Measurements from ENCODE around the gene SEZ6L2.
"Not testable (repeated sequence)": the region's sequence is repeated elsewhere in the genome, so short reads cannot be mapped to it uniquely, and the experiment has no call there.

SEZ6L2 gene

DNA sequence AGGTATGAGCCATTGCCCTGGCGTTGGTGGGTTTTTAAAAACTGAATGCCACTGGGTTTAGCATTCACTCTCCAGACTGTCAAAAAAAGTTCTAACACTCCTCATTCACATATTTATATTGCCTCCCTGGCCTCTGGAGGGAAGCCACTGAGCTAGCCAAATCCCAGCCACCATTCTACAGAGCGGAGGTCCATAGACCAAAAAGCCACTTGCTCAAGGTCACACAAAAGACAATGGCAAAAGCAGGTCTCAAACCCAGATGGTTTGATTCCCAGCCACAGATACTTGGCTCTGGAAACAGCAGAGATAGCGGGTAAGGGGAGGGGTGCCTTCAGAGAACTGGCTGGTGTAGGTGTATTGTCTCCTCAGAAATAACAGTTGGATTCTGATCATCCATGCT lies 18.3 kb downstream of the SEZ6L2 start:
- no peak for DNase-seq

DNA sequence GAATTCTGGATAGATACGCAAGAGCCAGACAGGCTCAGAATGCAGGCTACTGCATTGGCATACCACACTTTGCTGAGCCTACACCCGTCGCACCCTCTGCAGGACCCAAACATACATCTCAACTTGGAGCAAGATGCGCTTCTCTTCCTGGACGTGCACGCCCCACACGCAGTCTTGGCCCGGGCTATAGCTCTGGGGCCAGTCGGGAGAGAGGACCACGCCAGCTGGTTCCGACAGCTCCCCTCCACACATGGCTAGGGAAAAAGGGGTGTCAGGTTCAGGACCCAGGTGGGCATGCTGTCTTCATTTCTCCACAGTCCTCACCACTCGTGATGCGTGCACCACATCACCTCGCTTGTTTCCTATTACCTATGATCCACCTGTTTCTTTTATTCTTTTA lies 21.2 kb downstream of the SEZ6L2 start:
- no peak for DNase-seq

DNA sequence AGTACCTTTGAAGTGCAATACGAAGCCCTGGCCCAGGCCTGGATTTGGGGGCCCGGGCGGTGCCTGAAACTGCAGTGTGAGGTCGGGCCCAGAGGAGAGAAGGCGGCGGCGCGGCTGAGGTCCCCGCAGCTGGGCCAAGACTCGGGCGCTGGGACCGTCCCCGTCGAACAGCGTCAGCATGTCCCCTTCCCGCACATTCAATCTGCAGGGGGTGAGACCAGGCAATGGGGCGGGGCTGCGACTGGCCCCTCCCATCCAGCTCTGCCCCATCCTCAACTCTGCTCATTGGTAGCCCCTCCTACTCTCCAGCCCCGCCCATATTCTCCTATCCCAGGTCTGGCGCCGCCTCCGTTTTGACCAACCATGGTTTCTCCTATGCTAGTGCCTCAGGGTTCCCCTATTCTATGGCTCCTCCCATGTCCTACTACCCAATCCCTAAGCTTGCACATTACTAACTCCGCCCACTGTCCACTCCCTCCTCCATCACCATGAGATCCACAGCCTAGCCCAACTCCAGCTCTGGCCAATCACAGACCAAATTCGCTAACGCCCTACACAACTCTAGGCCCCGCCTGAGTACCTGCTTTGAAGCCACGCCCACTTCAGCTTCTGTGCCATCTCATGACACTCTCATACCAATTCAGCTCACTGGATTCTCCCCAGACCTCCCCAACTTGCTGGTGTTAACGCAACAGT lies 21.9 kb downstream of the SEZ6L2 start:
- no peak for DNase-seq

DNA sequence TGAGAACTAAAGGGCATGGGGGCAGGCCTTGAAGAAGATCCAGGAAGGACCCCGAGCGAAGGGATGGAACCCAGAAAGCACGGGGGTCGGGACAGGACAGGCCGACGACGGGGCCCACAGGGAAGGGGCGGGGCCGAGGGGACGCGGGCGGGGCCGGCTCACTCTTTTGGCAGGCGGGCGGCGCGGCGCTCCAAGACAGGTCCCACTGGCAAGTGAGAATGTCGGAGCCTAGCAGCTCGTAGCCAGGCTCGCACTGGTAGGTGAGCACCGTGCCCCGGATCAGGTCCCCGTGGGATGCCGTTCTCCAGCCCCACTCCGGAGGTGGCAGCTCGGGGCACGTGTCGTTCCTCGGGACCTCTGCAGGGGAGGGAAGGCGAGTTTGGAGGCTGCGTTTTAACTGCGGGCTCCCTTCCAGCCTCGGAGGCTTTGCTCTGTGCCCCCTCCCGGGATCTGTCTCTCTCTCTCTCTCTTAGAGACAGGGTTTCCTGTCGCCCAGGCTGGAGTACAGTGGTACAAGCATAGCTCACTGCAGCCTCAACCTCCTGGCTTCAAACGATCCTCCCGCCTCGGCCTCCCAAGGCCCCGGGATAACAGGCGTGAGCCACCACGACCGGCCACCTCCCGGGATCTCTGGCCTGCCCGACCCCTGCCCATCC lies 22.6 kb downstream of the SEZ6L2 start:
- DNase-seq: no peak

DNA sequence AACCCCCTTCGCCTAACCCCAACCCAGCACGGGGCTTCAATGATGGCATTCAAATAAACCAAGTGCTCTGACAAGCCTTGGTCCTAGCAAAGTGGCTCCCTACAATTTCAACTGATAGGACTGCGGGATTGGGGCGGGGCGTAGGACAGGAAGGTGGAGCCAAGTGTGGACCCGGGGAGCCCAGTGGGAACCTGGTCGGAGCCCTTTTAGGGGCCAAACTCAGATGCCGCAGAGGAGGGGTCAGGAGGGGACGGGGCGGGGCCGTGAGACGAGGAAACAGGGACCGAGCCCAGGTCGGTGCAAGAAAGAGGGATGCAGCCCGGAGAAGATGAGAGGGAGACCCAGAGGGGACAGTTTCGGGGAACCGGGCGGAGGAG lies 23.1 kb downstream of the SEZ6L2 start:
- no peak for DNase-seq

DNA sequence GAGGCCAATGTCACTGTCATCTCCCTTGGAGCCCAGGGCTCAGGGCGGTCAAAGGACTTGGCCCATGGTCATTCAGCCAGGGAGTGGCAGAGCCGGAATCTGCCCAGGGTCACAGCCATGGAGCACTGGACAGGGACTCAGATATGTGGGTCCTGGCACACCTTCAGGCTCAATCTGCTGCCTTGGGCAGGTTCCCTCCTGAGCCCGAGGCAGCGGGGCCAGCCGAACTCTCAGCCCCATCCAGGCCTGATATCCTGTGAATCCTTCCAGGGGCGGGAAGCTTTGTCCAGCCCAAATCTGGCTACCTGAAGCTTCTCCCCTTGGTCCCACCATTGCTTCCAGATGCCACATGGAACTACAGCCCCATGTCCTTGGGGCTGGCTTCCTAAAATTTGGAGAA lies 24.1 kb downstream of the SEZ6L2 start:
- DNase-seq: no peak

DNA sequence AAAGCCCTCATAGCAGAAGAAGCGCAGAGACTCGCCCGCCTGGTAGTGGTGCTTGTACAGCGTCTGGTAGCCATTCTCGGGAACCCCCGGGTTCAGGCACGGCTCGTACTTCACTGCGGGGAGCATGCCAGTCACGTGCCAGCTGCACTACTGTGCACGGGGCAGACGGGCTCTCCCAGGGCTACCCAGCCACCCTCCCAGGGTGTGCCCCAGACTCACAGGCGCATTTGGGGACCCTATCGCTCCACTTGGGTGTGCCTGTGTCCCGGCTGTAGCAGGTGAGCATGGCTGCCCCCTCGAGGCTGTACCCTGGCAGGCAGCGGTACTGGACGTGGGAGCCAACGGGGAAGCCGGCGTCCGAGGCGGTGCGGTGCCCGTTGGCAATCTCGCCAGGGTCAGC lies 26.0 kb downstream of the SEZ6L2 start:
- no peak for DNase-seq

DNA sequence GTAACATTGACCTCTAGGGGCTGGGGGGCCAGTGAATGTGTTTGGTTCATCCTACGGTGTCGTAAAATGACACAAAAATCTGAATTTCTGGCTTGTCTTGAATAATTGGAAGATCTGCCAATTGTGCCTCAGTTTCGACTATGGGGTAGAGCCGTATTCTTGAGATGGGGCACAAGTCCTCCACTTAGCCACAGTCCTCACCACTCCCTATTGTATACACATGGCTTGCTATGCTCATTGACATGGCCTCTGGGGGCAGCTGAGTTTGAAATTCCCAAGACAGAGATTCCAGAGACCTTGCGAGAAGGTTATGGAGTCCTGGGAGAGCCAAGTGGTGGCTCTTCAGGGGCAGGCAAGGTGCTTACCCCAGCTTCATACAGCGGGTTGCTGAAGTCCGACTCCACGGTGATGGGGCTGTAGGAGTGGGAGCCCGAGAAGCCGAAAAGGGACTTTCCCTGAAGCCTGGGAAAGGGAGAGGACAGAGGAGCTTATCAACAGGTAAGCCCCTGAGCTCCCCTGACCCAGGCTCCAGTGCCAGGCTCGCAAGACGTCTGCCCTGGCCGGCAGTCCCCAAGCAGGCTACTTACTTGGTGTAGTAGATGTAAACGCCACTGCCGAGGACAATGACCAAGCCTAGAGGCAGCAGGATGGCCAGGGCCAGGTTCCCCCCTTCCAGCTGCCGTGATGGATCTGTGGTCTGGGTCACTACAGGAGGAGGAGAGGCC lies 27.4 kb downstream of the SEZ6L2 start:
- no peak for DNase-seq

DNA sequence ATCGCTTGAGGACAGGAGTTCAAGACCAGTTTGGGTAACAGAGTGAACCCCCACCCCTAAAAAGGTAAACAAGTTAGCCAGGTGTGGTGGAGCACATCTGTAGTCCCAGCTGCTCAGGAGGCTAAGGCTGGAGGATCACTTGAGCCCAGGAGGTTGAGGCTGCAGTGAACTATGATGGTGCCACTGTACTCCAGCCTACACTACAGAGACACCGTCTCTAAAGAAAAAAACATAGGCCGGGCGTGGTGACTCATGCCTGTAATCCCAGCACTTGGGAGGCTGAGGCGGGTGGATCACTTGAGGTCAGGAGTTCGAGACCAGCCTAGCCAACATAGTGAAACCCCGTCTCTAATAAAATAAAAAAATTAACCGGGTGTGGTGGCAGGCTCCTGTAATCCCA lies 30.3 kb downstream of the SEZ6L2 start:
- not testable (repeated sequence) for DNase-seq

DNA sequence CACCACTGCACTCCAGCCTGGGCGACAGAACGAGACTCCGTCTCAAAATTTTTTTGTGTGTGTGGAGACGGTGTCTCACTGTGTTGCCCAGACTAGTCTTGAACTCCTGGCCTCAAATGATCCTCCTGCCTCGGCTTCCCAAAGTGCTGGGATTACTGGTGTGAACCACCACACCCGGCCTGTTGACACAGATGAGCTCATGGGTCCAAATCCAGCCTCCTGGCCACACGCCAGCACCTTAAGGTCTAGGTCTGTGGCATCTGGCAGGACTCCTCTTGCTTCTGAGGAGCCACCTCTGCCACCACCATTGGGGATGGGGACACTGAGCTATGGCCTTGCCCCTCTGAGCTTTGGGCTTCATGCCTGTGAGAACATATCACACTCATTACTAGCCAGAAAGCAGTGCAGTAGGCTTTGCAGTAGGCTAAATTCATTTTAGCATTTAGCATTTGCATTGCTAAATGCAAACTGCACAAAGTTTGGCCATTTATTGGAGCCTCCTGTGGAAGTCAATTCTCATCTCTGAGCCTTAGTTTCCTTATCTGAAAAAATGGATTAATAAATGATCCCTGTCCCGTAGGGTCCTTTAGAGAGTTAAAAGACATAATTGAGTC lies 30.8 kb downstream of the SEZ6L2 start:
- DNase-seq: no peak

DNA sequence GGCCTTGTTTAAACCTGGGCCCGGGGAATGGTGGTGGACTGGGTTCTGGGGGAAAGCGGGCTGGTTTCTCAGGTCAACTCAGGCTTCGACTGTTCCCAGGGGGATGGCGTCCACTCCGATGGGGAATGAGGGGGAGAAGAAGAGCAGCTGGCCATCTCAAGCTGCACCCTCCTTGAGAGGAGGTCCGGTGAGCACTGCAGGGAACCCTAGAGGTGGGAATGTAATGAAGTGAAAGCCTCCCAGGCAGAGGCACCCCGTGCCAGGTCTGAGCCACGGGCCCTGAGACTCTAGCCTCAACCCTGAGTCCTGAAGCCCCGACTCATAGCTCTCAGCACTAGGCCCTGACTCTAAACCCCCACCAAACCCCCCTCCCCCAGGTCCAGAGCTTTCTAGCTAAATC lies 35.1 kb downstream of the SEZ6L2 start:
- DNase-seq: no peak

DNA sequence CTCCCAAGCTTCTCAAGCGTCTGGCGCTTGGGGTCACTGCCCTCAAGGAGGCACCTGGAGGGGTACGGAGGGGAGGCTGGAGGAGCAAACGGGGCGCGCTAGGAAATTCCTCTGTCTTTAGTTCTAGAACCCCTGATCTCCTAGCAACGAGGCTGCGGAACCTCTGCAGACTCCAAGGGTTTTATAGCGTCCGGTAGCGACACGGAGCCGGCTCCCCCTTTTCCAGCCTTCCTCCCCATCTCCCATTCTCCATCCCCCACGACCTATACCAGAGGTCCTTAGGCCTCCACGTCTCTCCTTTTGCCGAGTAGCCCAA lies 35.7 kb downstream of the SEZ6L2 start:
- DNase-seq: no peak

DNA sequence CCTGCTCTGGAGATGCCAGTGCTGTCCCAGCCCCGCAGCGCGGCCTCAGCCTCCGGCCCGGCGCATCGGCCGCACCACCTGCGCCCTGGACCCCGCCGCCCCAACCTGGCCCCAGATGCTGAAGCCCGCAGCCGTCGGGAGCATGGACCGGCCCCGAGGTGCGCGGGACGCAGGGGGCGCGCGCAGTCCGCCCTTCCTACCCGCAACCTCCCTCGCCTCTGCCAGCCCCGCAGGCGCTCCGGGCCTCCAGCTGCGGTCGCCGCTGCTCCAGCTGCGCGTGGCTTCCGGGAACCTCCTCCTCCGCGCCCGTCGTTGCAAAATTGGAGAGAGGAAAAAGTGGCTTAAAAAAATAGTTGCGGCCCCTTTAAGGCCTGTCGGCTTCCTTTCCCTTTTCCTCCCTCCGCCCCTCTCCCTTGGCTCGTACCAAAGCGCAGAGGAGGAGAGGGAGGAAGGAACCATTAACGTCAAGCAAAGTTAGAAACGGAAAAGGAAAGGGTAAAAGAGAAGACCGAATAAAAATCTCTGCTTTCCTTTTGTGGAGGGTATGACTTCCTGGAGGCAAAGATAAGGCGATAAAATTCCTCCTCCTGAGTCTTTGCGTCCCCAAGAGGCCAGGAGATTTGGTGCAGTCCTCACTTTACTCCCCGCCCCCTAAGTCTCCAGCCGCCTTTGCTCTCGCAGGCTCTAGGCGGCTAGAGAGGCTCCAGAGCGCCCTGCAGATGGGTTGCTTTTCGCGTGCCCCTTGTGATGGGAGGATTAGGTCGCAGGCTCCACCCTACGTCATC lies 36.3 kb downstream of the SEZ6L2 start, which contains the start of gene CDIPT:
Gene CDIPT (minus strand): TSS at position 343 of the 785 bp plus-strand sequence. CDS start 369 bp downstream, outside the sequence.
- peak; percentile 93 for DNase-seq

DNA sequence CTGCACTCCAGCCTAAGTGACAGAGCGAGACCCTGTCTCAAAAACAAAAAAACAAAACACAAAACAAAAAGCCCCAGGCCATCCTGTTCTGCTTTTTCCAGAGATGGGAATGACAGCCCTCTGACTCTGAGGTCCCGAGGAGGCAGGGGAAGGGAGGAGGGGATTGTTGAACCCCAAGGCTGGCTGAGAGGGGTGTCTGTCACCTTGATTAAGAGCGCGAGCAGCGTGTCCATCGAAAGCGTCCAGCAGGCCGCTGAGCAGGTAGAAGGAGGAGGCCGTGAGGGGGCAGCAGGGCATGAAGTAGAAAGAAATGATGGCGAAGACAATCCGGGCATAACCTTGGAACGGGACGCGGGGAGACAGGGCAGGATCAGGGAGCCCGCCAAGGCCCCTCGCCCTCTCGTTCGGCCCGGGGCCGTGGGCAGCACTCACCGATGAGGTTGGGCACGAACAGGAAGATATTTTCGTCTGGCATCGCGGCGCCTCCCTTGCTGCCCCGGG lies 36.9 kb downstream of the SEZ6L2 start:
- peak; percentile 50 for DNase-seq

DNA sequence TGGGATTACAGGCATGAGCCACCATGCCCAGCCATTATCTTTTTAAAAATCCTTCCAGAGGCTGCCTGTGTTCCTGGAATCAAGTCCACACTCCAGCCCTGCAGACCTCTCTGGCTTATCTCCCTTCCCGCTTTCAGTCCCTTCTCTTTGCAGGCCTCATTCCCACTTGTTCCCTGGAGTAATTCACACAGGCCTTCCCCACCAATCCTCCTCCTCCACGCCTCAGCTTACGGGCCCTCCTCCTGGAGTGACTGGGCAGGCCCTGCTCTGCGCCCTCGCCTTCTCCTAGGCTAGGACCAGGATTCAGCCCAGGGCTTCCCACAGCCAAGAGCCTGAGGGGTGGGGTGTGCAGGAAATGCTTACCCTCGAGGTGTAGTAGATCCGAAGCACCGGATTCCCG lies 39.1 kb downstream of the SEZ6L2 start:
- no peak for DNase-seq

DNA sequence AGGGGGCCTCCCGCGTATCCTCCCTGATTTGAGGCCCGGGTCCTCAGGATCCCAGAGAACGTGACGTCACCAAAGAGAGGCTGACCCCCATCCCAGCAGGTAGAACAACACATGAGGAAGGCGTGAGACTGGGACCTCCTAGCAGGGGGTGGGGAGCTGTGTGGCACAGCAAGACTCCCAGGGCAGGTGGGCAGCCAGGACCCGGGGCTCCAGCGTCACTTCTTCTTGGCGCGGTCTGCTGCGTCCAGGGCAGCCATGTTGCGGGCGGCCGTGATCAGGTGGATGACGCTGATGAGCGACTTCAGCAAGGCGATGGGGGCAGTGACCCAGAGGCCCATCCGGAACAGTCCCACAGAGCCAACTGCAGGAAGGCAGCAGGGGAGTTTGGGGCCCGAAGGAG lies 40.4 kb downstream of the SEZ6L2 start:
- DNase-seq: no peak

DNA sequence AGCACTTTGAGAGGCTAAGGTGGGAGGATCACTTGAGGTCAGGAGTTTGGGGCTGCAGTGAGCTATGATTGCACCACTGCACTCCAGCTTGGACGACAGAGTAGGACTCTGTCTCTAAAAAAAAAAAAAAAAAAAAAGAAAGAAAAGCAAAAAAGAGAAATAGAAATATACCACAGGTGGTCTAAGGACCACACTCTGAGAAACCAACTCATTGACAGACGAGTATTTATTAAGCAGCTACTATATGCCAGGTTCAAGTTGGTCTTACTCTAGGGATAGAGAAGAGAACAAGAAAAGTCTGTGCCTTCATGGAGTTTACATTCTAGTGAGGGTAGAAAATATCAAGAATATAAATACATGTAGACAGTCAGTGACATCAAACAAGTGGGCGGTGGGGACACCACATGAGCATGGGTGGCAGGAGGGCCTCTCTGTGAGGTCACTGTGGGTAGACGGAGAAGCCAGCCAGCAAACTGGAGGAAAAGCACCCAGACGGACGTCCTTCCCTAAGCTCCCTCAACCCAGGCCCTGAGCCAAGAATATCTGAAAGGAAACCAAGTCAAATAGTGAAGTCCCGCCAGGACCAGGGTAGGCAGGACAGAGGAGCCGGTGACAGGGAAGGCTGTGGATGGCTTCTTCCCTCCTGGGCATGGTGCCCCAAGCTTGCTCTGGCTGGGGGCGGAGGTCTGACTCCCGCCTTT lies 41.1 kb downstream of the SEZ6L2 start:
- no peak for DNase-seq

DNA sequence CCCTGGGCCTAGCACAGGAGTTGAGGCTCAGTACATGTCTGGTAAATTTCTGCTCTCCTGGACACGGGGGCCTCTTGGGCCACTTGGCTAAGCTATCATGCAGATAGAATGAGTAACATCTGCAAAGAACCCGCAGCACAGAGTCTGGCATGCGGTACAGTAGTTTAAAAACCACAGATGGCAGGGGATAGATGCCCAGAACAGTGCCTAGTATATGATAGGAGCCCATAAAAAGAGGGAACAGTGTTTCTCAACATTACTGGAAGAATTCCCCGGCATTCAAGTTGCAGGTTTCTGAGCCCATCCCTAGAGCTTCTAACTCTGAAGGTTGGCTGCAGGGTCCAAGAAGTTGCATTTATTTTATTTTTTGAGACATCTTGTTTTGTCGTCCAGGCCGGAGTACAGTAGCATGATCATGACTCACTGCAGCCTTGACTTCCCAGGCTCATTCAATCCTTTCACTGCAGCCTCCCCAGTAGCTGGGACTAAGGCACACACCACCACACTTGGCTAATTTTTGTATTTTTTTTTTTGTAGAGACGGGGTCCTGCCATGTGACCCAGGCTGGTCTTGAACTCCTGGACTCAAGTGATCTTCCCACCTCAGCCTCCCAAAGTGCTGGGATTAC lies 42.1 kb downstream of the SEZ6L2 start:
- no peak for DNase-seq

DNA sequence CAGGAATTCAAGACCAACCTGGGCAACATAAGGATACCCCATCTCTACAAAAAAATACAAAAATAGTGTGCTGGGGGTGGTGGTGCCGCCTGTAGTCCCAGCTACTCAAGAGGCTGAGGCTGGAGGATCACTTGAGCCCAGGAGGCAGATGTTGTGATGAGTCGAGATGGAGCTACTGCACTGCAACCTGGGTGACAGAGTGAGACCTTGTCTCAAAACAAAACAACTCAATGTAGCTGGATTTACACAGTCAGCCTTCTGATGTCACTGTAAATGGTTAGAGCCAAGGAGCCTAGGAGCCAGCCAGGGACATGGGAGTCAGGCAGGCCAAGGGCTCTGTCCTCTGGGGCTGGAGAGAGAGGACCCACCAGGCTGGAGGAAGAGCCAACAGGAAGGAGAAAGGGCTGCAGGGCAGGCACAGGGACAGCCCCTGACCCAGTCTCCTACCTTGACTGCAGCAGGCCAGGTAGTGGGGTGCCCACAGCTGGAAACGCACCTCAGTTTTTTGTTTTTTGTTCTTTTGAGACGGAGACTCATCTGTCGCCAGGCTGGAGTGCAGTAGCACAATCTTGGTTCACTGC lies 44.7 kb downstream of the SEZ6L2 start:
- DNase-seq: no peak

DNA sequence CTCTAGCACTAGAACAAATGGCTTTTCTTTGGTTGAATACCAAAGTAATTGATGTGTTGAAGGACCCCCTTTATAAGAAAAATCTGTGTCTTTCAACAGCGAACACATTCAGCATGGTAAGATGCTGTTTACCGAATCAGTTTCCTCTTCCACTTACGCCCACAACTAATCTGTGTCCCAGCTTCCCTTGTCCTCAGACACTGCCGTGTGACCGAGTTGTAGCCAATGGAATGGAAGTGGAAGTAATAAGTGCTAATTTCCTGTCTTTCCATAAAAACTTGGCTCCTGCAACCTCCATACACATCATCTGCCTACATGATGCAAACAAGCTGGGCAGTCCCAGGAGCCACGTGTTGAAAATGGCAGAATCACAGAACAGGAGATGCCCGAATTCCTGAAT lies 46.7 kb downstream of the SEZ6L2 start:
- no peak for DNase-seq

DNA sequence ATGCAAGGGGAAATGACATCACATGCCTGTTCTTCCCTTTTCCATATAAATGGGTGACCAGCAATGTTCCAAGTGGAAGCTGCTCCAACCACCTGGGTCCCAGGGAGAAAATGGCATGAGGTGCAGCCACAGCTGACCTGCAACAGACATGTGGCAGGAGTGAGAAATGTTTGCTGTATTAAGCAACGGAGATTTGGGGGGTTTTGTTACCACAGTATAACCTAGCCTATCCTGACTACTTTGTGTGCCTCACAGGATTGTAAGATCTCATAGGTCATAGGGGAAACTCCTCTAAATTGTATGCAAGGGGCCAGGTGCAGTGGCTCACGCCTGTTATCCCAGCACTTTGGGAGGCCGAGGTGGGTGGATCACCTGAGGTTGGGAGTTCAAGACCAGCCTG lies 48.4 kb downstream of the SEZ6L2 start:
- no peak for DNase-seq
